OCI-LY1 (cell line): Measurements from ENCODE around the gene NTPCR.

Experiments
- CTCF ChIP-seq: fragments of 200-600 bp; sonication (generic), shearing (Covaris generic); IDR thresholded peaks from 2 replicates; pipeline ENCODE4 v1.5.1; 2017; ENCODE audit warnings: mild to moderate bottlenecking, antibody characterized with exemption, low read length, moderate library complexity, mixed read lengths
- EZH2 ChIP-seq: fragments of 200-600 bp; sonication (generic), shearing (Covaris generic); IDR thresholded peaks from 2 replicates; pipeline ENCODE4 v1.8.0; 2017; ENCODE audit warnings: borderline replicate concordance, mixed run types, mild to moderate bottlenecking, antibody characterized with exemption, low read length, moderate library complexity, mixed read lengths

- TF ChIP-seq CTCF (no peak), EZH2 (no peak)
Measured at GRCh38 chr1:232965912-232966217, 15.5 kb downstream of the NTPCR start.
